B cell (primary cell): Measurements from ENCODE around the gene RTL9. TPM values are rescaled to one million over a fixed set of nuclear protein-coding genes. Genes with fewer than 3 reads are reported as not detected.

Source experiments
- ATAC-seq: fragments of 200-7000 bp; cut with Tn5 transposase; one replicate; pipeline ENCODE4 v1.10.0; 2021; ENCODE audit warnings: low read depth, mild to moderate bottlenecking, moderate number of reproducible peaks, moderate library complexity
- CTCF ChIA-PET: fragments of 350-600 bp; sonication (Branson Sonifier 250); formaldehyde crosslinking; loops from one replicate; lab custom pipeline; 2021; ENCODE audit warnings: antibody characterized with exemption, inconsistent platforms; lab: Charles Lee
- POLR2A ChIA-PET: fragments of 350-600 bp; sonication (Branson Sonifier 250); formaldehyde crosslinking; loops from one replicate; lab custom pipeline; 2021; ENCODE audit warnings: antibody characterized with exemption; lab: Charles Lee
- DNase-seq: peaks from one replicate; pipeline ENCODE4 v3.0.0; 2013
- H2AFZ ChIP-seq: 2 replicates; pipeline ENCODE4 v1.6.1; 2012; ENCODE audit warnings: mild to moderate bottlenecking, low read depth, low read length; ENCODE audit not compliant: insufficient read depth, poor library complexity, severe bottlenecking
- H3K27ac ChIP-seq, 2 donors: 1 replicate in 1 of 2; 2 replicates in 1 of 2; pipeline ENCODE4 v1.5.1; 2012 to 2013; ENCODE audit warnings: low read length in 2 of 2, mild to moderate bottlenecking in 2 of 2, moderate library complexity in 1 of 2
- H3K27me3 ChIP-seq, 4 experiments: fragments of 200-600 bp in 1 of 4; sonication (generic) in 1 of 4; replicated peaks in 1 of 4; 1 replicate in 2 of 4; 2 replicates in 2 of 4; pipeline versions ENCODE4 v1.6.1 to v1.7.0; 2013 to 2016; ENCODE audit warnings: low read length in 3 of 4, mild to moderate bottlenecking in 2 of 4, mixed read lengths in 1 of 4, moderate library complexity in 1 of 4; ENCODE audit not compliant: insufficient read depth in 4 of 4, control insufficient read depth in 3 of 4; ENCODE audit errors: control extremely low read depth in 1 of 4
- H3K36me3 ChIP-seq, 2 experiments: replicated peaks in 1 of 2; 1 replicate in 1 of 2; 2 replicates in 1 of 2; pipeline versions ENCODE4 v1.6.1 to v1.7.1; 2013; ENCODE audit warnings: low read length in 1 of 2; ENCODE audit not compliant: insufficient read depth in 2 of 2, control insufficient read depth in 1 of 2; ENCODE audit errors: control extremely low read depth in 1 of 2, extremely low read depth in 1 of 2
- H3K4me1 ChIP-seq, 2 donors: fragments of 200-600 bp in 1 of 2; sonication (generic) in 1 of 2; 1 replicate in 1 of 2; 2 replicates in 1 of 2; pipeline versions ENCODE4 v1.5.1 to v1.6.1; 2013 to 2017; ENCODE audit warnings: low read length in 2 of 2; ENCODE audit not compliant: control insufficient read depth in 2 of 2, insufficient read depth in 2 of 2
- H3K4me2 ChIP-seq: replicated peaks from 2 replicates; pipeline ENCODE3; 2012; ENCODE audit warnings: mild to moderate bottlenecking, low read depth, low read length; ENCODE audit not compliant: poor library complexity, severe bottlenecking
- H3K4me3 ChIP-seq, 5 experiments: fragments of 200-600 bp in 1 of 5; sonication (generic) in 1 of 5; 1 replicate in 3 of 5; 2 replicates in 2 of 5; pipeline versions ENCODE4 v1.5.1 to v1.7.0; 2011 to 2016; ENCODE audit warnings: low read length in 4 of 5, mild to moderate bottlenecking in 4 of 5, low read depth in 2 of 5, control low read depth in 1 of 5, moderate library complexity in 1 of 5; ENCODE audit not compliant: insufficient read depth in 1 of 5; ENCODE audit errors: control extremely low read depth in 1 of 5, extremely low read depth in 1 of 5
- H3K79me2 ChIP-seq: fragments of 200-600 bp; sonication (generic); one replicate; pipeline ENCODE4 v1.6.0; 2016; ENCODE audit warnings: low read length; ENCODE audit not compliant: control insufficient read depth, insufficient read depth
- H3K9ac ChIP-seq: fragments of 200-600 bp; sonication (generic); 2 replicates; pipeline ENCODE4 v1.6.1; 2017; ENCODE audit warnings: mild to moderate bottlenecking, low read length, moderate library complexity
- H3K9me3 ChIP-seq, 3 donors: one replicate each; pipeline versions ENCODE4 v1.6.1 to v1.7.1; 2013; ENCODE audit warnings: low read length in 2 of 3; ENCODE audit not compliant: control insufficient read depth in 2 of 3, insufficient read depth in 1 of 3; ENCODE audit errors: control extremely low read depth in 1 of 3
- H4K20me1 ChIP-seq: 2 replicates; pipeline ENCODE4 v1.6.0; 2012; ENCODE audit warnings: mild to moderate bottlenecking, low read length; ENCODE audit not compliant: insufficient read depth, control insufficient read depth, poor library complexity, severe bottlenecking
- H3K27ac Mint-ChIP-seq: one replicate; pipeline ENCODE4 v1.8.0; 2021; ENCODE audit warnings: mixed read lengths
- H3K27me3 Mint-ChIP-seq: one replicate; pipeline ENCODE4 v1.8.0; 2021; ENCODE audit warnings: mixed read lengths
- H3K4me1 Mint-ChIP-seq: one replicate; pipeline ENCODE4 v1.8.0; 2021; ENCODE audit warnings: mixed read lengths
- H3K4me3 Mint-ChIP-seq: one replicate; pipeline ENCODE4 v1.8.0; 2021; ENCODE audit warnings: mixed read lengths
- H3K9me3 Mint-ChIP-seq: one replicate; pipeline ENCODE4 v1.8.0; 2022; ENCODE audit warnings: mixed read lengths; ENCODE audit not compliant: insufficient read depth
- EZH2 ChIP-seq: IDR thresholded peaks from 2 replicates; pipeline ENCODE4 v1.6.1; 2012; ENCODE audit warnings: borderline replicate concordance, low read depth, mild to moderate bottlenecking, moderate library complexity, low read length; ENCODE audit not compliant: insufficient read depth, poor library complexity, severe bottlenecking
- WGBS: methylation state at CpG from one replicate; pipeline ENCODE4 v1.1.5; 2013; ENCODE audit warnings: missing lambda C conversion rate; ENCODE audit not compliant: insufficient coverage; 5-methylcytosine and 5-hydroxymethylcytosine counted together
- intact Hi-C: fragments of 100-400 bp; cut with micrococcal nuclease; formaldehyde crosslinking; loops from one replicate; pipeline ENCODE4 v1.10.0; 2022
- polyA plus RNA-seq: library from polyadenylated mRNA; depleted of rRNA; stranded (reverse); fragments of >200 nt; gene quantifications from 2 replicates; pipeline ENCODE4 v1.2.3, GENCODE V29; 2012
- total RNA-seq, 2 donors: library from RNA; stranded (reverse); fragments of 120-200 nt in 1 of 2; gene quantifications; 1 replicate in 1 of 2; 2 replicates in 1 of 2; pipeline versions ENCODE4 v1.2.3 to v1.2.4, GENCODE V29; 2013 to 2022
- TF ChIP-seq, protein P1 (sequence below): fragments of 200-600 bp; IDR thresholded peaks from one replicate; pipeline ENCODE4 v1.8.0; 2022; ENCODE audit warnings: antibody characterized with exemption, mild to moderate bottlenecking

RTL9 gene
- total and polyA plus RNA-seq, 2 donors (not counting 1 experiment from before 2014, with no cell fraction given): not detected

DNA sequence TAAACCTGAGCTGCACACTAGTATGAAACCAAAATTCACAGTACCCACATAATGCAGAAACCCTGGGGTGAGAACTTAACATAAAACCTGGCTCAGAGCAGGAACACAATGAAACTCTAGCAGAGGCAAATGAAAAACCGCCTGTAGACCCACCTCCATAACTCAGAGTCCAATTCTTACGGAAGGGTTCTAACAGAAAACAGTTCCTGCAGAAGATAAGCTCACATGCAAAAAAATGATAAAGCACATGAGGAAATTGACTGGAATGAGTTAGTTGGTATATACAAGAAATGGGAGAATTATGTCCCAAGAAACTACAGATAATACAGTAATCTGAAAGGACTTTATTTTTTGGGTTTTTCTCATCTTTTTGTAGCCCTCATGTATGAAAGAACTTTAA lies 14.7 kb downstream of the RTL9 start:
- no peak overlapping the region for H3K27ac ChIP-seq
- Mint-ChIP-seq H3K4me3 (no peak overlapping the region), H3K27ac (no peak overlapping the region), H3K9me3 (no peaks in the 10 kb centered on the region), H3K4me1 (no peaks in the 10 kb centered on the region), H3K27me3 (peaks cover 5% of the 10 kb centered on the region)
- no peak for TF ChIP-seq EZH2
- TF ChIP-seq, protein P1, sequence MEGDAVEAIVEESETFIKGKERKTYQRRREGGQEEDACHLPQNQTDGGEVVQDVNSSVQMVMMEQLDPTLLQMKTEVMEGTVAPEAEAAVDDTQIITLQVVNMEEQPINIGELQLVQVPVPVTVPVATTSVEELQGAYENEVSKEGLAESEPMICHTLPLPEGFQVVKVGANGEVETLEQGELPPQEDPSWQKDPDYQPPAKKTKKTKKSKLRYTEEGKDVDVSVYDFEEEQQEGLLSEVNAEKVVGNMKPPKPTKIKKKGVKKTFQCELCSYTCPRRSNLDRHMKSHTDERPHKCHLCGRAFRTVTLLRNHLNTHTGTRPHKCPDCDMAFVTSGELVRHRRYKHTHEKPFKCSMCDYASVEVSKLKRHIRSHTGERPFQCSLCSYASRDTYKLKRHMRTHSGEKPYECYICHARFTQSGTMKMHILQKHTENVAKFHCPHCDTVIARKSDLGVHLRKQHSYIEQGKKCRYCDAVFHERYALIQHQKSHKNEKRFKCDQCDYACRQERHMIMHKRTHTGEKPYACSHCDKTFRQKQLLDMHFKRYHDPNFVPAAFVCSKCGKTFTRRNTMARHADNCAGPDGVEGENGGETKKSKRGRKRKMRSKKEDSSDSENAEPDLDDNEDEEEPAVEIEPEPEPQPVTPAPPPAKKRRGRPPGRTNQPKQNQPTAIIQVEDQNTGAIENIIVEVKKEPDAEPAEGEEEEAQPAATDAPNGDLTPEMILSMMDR: no peak
- no peak overlapping the region for H3K9ac ChIP-seq
- no peak for DNase-seq
- no peaks in the 10 kb centered on the region for H3K27me3 ChIP-seq
- intact Hi-C loops: no loop called here
- no peak overlapping the region for H3K4me3 ChIP-seq
- no peak overlapping the region for H2AFZ ChIP-seq
- no peak for ATAC-seq
- ChIA-PET CTCF (no interaction called here), POLR2A (no interaction called here)
- no CpG with 5 or more reads among the region's 2 CpGs for WGBS
- no peaks in the 10 kb centered on the region for H4K20me1 ChIP-seq
- no peaks in the 10 kb centered on the region for H3K4me1 ChIP-seq
- H3K9me3 ChIP-seq: no peaks in the 10 kb centered on the region
- no peaks in the 10 kb centered on the region for H3K79me2 ChIP-seq
- no peaks in the 10 kb centered on the region for H3K36me3 ChIP-seq
- no peak overlapping the region for H3K4me2 ChIP-seq

DNA sequence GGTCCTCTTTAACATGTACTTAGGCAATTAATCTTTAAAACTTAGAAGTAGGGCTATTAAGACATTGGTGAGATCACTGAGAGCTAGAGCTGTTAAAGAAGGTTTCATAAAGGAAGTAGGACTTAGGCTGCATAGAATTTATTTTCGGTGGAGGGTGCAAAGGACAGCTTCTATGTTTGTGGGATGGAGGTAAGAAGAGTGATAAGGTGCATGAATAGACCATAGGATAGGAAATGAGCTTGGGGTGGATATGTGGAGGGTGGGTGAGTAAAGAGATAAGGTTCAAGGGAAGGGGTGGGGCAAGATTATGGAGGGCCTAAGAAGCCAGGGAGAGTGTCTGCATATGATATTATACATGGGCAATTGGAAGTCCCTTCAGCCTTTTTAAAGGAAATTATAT lies 15.9 kb downstream of the RTL9 start:
- Histone ChIP-seq H4K20me1 (no peaks in the 10 kb centered on the region), H3K79me2 (no peaks in the 10 kb centered on the region), H3K4me2 (no peak overlapping the region), H3K9me3 (no peaks in the 10 kb centered on the region), H3K9ac (no peak overlapping the region), H2AFZ (no peak overlapping the region), H3K36me3 (no peaks in the 10 kb centered on the region), H3K27me3 (no peaks in the 10 kb centered on the region), H3K4me1 (no peaks in the 10 kb centered on the region), H3K4me3 (no peak overlapping the region), H3K27ac (no peak overlapping the region)
- no peaks in the 10 kb centered on the region for H3K9me3 Mint-ChIP-seq
- peaks cover 13% of the 10 kb centered on the region for H3K27me3 Mint-ChIP-seq
- no peak for TF ChIP-seq EZH2
- TF ChIP-seq, protein P1: no peak
- H3K27ac Mint-ChIP-seq: no peak overlapping the region
- intact Hi-C loops: no loop called here
- DNase-seq (no peak), ATAC-seq (no peak)
- POLR2A ChIA-PET: no interaction called here
- H3K4me1 Mint-ChIP-seq: no peaks in the 10 kb centered on the region
- CTCF ChIA-PET: no interaction called here
- WGBS: 75% methylated on average over 1 of the region's 1 CpG
- no peak overlapping the region for H3K4me3 Mint-ChIP-seq
